Head of caudate nucleus (tissue), 42 donors: Measurements from ENCODE around the gene PFDN1.

ENCODE experiments used
- DNase-seq, 42 donors: peaks; one replicate each; pipeline versions ENCODE4 v3.0.0 to v3.0.0-alpha.2; 2020 to 2021; ENCODE audit warnings: mixed read lengths in 7 of 42
- intact Hi-C: fragments of 100-400 bp; cut with DNase I; formaldehyde crosslinking; loops from one replicate; pipeline ENCODE4 v1.15.0; 2022

Gene PFDN1

DNA sequence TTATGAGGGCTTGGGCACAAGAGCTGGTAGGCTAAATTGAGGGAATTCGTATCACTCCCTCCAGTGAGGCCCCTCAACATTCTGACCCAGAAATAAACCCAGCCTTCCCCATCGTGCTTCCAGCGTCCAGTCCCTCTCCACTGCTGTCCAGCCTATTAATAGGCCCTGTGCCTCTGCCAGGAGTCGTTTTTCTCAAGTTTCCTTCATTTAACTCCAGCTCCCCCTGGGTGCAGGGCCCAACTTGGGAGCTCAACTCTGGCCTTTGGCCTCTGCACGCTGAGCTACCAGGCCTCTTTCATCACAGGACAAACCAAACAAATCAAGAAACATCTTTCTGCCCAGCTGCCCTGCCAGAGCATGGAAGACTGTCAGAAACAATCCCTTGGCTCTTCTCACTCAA, 33.5 kb upstream of the PFDN1 start:
- no peak for DNase-seq
- intact Hi-C loops, result no loop called here

DNA sequence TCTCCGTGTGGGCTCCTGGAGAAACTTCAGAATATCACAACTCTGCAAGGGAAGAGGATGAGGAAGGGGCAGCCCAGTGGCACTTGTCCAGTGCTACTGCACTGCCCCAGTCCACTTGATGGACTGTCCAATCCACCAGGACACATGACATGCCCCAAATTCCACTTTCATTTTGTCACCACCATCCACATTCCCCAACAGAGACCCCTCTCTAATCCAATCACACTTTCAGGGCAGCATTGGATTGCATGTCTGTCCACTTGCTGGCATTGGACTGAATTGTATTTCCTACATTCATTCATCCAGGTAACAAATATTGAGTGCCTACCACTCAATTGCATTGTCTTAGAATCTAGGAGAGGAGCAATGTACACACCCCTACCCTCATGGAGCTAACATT, 28.7 kb upstream of the PFDN1 start:
- intact Hi-C loops, result no loop called here
- DNase-seq, result no peak

DNA sequence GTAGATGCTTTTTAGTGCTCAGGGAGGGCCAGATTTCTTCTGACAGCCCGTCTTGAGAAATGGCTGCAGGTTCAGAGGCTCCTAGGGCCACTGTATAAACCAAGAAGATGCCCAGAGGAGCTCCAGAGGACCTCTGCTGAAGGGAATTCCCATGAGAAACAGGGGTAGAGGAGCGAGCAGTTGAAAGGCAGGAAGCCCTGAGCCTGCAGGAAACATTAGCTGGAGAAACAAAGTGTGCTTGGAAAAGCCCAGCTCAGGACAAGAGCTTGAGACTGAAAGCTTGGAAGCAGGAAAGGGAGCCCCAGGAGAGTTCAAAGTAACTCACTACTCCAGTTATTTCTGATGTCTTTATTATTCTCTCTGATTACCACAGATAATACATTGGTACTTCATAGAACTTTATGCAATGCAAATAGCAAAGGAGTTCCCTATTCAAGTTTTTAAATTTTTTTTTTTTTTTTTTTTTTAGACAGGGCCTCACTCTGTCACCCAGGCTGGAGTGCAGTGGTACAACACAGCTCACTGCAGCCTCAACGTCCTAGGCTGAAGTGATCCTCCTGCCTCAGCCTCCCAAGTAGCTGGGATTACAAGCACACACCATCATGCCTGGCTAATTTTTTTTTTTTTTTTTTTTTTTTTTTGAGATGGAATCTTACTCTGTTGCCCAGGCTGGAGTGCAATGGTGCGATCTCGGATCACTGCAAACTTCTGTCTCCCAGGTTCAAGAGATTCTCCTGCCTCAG, 27.0 kb upstream of the PFDN1 start:
- intact Hi-C loops, result no loop called here
- DNase-seq, result no peak

DNA sequence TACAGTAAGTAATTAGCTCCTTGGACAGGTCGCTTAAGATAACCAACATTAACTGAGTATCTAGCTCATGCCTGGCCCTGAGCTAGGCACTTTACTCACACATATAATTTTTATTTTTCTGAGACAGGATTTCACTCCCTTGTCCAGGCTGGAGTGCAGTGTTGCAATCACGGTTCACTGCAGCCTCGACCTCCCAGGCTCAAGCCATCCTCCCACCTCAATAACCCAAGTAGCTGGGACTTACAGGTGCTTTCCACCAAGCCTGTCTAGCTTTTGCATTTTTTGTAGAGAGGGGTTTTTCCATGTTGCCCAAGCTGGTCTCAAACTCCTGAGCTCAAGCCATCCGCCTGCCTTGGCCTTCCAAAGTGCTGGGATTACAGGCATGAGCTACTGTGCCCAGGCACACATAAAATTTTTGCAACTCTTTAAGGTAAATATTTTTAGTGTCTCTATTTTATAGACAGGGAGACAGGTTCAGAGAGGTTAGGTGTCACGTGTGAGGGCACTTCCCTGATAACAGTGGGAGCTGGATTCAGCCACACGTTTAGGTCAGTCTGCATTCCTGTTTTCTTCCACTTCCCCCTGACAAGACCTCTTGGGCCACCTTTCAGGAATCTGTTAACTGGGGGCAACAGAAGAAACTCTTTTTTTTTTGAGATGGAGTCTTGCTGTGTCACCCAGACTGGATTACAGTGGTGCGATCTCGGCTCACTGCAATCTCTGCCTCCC, 25.3 kb upstream of the PFDN1 start:
- no peak for DNase-seq
- intact Hi-C loops, result no loop called here

DNA sequence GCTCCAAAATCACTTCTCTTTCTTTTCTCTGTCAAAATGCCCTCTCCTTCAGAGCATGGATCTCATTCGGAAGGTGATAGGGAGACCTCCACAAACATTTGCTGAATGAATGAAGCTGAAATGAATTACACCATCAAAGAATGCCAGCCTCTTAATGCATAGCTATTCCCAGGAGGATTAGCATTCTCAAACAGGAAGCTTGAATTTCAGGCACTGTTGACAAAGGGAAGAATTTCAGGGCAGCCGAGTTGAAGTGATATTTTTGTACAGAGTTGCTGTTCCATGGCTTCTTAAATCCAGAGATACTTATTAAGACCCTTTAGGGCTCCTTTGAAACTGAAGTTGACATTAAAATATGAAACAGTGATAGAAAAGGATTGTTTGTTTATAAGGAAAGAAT, 24.7 kb upstream of the PFDN1 start:
- DNase-seq, result no peak
- intact Hi-C loops, result no loop called here

DNA sequence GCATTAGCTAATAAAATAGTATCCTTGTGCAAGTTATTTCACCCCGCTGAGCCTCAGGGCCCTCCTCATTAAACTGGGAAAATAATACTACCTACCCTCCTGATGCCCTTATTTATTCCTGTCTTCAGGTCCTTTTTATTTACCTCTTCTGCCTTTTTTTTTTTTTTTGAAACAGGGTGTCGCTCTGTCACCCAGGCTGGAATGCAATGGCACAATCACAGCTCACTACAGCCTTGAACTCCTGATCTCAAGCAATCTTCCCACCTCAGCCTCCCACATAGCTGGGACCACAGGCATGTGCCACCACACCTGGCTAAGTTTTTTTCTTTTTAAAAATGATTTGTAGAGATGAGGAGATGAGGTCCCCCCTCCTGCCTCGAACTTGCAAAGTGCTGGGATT, 22.6 kb upstream of the PFDN1 start:
- intact Hi-C loops, result no loop called here
- no peak for DNase-seq

DNA sequence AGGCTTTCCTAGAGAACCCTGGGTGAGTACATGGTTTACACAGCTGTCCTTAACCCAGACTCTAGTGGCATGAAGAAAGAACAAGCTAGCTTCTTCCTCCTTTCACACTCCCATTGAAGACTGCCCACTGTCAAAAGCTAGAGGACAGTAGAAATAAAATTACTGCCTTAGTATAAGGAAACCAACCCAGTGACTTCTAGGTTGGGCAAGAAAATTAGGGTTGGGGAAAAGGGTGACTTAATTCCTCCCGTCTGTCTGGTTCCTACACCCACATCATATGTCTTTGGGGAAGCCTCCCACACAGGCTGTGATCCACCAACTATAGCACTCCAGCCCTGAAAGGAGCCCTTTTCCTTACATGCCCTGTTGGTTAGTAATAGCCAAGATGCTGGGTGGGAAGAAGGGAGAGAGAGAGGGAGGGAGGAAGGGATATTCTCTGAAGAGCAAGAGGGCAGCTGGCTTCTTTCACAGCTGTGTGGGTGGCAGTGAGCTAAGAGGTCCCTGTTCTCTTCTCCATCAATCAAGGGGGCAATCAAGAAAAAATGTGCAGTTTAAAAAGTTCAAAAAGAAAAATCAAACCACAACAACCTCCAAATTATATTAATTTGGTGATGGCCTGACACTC, 21.8 kb upstream of the PFDN1 start:
- no peak for DNase-seq
- intact Hi-C loops, result no loop called here

DNA sequence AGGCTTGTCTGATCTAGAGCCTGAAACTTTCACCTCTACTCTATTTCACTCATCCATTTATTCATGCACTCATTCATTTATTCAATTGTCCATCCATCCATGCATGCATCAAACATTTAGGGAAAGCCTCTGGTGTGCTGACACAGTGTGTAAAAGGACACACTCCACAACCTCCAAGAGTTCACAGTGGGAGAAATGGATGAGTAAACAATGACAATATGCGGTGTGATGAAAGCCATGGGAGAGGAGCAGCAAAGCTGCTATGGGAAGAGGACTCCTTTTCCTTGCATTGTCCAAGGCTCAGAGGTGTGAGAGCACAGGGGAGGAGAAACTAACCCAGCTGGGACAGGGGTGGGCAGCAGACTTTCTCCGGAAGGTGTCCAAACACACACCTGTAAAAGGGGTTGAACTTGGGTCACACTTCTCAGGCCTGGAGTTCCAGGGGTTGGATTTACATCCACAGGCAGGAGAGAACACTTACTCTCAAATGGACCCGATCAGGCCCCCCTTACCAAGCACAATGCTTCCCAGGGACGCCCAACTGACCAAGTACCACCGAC, 21.2 kb upstream of the PFDN1 start:
- DNase-seq, result no peak
- intact Hi-C loops, result no loop called here

DNA sequence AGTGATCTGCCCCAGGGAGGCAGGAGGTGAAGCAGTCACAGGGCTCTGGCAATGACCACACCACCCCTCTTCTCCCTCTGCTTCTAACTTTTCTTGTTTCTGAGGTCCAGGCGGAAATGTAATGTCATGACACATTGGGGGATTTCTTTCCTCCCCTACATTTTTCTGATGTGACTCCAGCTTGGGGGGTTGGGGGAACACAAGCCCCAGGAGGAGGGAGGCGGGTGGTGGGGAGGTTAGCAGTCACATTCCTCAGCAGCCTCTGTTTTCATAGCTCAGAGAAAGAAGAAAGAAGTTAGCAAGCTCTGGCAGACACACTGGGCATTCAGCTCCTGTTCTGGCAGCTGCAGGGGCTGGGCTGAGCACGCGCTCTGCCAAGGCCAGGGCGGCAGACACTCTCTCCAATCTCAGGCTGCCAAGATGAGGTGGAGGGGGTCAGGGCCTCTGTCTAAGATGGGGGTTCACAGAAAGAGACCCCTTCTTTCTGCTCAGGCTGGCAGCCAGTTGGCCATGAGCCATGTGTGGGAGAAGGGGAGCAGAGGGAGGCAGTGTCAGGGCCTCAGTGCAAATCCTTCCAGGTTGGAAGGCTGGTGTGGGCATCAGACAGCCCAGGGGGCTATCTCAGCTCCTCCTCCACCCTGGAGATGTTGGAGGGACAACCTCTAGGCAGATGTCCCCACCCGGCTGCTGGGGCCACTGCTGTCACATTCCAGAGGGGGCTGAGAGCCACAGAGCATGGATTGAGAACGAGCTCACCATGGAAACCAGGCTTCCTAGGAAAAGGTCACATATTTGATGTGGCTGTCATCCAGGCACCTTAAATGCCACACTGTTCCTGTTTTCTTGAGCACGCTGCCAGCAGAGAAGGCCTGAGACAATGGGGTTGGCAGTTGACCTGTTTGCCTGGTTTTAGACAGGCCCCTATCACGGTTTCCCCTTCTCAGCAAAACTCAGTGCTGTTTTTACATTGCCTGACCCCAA, 20.1 kb upstream of the PFDN1 start:
- intact Hi-C loops, result no loop called here
- DNase-seq, result peak in 41 of 42 donors; percentile 36 to 83 (median 64)

DNA sequence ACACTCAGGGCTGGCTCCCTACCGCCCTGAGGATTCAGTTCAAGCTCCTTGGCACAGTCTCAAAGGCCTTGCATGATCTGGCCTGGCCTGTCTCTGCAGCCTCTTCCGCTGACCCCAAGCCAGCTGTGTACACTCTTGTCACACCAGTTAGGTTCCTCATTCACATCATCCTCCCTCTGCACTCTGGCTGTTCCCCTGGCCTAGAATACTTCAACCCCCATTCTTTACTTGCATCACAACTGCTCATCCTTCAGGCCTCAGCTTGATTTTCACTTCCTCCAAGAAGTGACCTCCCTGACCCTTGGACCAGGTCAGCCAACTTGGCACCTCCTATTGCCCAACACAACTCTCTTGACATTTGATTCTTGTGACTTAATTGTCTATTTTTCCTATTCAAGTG, 18.9 kb upstream of the PFDN1 start:
- peak in 29 of 42 donors; percentile 22 to 73 (median 46) for DNase-seq
- intact Hi-C loops, result no loop called here

DNA sequence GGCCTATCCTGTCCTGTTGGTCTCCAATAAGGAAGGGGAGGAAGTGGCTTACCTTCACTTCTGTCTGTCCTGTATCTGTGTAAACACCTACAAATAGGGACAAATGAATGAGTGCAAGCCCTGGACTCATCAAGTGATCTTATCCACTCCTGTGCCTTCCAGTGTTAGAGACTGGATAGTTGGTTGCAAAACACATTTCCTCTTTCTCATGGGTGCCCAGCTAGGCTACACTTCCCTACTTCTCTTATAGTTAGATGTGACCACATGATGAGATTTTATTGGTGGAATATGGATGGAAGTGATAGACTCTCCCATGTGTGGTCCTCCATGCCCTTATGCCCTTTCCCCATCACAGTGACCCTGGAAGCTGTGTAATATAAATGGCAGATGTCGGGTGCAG, 16.9 kb upstream of the PFDN1 start:
- intact Hi-C loops, result no loop called here
- DNase-seq, result no peak

DNA sequence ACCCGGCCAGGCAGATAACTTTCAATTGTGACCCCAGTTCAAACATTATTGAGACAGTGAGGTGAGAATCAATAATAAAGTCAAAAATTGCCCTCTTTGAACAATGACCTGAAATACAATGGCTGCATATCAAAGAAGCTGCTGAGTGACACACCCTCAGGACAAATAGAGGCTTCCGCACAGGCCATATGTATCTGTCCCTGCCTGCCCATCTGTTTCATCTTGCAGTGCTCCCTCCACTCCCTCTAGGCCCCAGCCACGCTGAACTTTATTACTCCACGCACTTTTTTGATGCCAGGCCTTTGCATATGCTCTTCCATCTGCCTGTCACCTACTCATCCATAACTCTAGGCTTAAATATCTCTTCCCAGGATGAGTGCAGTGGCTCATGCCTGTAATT, 15.9 kb upstream of the PFDN1 start:
- intact Hi-C loops, result no loop called here
- DNase-seq, result no peak

DNA sequence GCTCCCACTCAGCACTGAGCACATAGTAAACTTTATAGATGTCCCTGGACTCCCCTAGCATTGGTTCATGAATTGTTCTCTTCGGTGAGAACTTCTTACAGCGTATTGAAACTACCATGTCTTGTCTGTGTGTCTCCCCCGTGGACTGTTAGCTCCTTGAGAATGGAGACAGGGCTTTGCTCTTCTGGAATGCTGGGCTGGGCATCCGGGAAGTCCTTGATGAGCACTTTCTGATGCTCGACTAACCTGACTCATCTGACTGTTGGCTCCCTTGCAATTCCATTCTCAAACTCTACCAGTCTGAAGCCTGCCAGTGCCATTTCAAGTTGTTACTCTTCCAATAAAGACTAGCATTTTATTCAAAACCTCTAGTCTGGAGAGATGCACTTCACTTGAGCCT, 15.0 kb upstream of the PFDN1 start:
- no peak for DNase-seq
- intact Hi-C loops, result no loop called here

DNA sequence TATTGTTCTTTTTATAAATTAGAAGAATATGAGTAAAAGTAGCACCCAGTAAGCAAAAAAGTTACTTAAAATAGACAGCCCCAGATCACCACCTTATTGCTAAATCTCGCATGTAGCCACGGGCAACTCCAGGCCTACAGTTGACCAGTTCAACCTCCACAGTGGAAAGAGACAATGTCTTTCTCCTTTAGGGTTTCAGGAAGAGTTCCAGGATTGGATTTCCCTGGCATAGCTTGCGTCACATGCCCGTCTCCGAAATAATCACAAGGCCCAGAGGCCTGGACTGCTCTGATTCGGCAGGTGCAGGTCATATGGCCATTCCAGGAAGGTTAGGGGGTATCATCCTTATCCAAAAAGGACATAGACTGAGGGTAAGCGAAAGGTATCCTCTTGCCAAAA, 9.9 kb upstream of the PFDN1 start:
- no peak for DNase-seq
- intact Hi-C loops, result no loop called here

DNA sequence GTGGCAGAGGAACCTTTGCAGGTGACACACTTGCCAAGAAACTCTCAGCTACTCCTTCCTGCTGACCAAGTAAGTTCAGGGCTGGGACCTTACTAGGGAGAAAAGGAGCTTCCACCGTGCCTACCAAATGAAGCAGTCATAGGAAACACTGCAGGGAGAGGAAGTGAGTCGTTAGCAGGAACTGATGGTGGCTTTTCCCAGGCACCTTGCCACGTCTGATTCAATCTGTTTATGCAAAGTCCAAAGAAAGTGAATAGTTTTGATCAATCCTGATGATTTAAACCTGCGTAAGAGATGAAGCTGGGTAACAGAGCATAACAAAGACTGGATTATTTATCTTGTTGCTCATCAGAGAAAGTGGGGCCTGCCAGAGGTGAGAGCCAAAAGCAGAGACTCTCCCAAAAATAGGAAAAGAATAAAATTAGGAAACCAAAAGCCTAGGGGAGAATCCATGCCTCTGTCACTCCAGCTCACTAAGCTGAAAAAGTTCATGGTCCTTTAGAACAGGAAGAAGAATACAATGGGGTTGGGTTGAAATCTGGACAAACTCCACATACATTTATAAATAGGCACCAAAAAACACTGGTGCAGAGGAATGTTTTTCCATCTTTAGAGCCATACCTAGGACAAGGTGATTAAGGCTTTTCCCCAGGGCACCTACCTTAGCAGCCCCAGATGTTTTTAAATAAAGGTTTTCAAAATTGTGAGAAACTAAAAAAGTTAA, 9.3 kb upstream of the PFDN1 start:
- intact Hi-C loops, result no loop called here
- peak in 2 of 42 donors; percentile 18 to 55 for DNase-seq

DNA sequence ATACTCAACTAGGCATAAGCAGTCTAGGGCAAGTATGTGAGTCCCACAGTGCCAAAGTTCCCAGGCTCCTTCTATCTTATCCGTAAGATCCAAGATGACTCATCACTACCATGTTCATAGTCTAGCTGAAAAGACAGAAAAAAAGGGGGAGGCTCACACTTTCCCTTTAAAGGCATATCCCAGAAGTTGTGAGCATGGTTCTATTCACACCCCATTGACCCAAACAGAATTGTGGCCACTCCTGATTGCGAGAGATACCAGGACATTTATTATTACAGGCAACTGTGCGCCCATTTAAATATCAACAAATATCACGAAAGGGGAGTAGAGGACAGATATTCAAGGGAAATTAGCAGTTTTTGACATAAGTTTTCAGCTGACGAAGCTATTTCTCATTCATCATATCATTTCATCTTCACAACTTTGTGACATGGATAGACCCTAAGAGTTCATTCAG, 8.1 kb upstream of the PFDN1 start:
- peak in 6 of 42 donors; percentile 14 to 63 (median 28) for DNase-seq
- intact Hi-C loops, result no loop called here

DNA sequence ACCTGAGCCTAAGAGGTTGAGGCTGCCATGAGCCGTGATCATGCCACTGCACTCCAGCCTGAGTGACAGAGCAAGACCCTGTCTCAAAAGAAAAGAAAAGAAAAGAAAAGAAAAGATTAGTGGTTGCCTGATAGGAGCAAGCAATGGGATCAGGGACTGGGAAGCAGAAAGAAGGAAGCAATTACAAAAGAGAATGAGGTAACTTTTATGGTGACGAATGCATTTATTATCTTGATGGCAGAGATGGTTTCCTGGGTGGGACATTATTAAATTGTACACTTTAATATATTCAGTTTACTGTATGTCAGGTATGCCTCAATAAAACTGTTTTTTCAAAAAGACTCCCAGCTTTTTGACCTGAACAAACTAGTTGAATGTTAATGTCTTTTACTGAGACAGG, 7.5 kb upstream of the PFDN1 start:
- no peak for DNase-seq
- intact Hi-C loops, result no loop called here

DNA sequence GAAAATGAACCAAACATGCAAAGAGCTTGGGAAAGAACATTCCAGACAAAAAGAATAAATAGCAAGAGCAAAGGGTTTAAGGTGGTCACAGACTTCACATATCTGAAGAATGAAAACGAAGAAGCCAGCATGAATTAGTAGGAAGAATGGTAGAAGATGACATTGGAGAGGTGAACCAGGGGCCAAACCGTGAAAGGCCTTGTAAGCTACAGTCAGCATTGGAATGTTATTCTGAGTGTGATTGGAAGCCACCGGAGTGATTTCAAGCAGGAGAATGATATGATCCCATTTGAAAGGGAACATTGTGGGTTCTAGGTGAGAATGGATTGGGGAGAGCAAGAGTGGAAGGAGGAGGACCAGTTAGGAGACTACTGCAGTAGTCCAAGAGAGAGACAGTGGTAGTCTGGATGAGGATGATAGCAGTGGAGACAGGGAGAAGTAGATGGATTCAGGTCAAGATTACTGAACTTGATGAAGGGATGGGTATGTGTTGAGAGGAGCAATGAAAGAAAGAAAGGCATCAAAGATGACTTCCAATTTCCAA, 6.9 kb upstream of the PFDN1 start:
- intact Hi-C loops, result loop anchor here (10.0 kb wide), 1 partner anchor 65 kb away; no protein-coding TSS in a partner anchor
- no peak for DNase-seq
